Raji (cell line): ENCODE measurements around the gene RPL36AL.

Source experiments
- POLR2A ChIP-seq: IDR thresholded peaks from 2 replicates; pipeline ENCODE4 v1.6.1; 2011; ENCODE audit warnings: low read depth, low read length, control low read depth; ENCODE audit not compliant: insufficient read depth

RPL36AL gene

GRCh38 chr14:49593016-49593415, 27.4 kb downstream of the RPL36AL start:
- TF ChIP-seq POLR2A, result no peak

GRCh38 chr14:49589387-49589786, 31.0 kb downstream of the RPL36AL start:
- TF ChIP-seq POLR2A, result no peak

GRCh38 chr14:49586673-49587460, 33.6 kb downstream of the RPL36AL start:
- TF ChIP-seq POLR2A, result no peak

GRCh38 chr14:49585803-49586672, 34.4 kb downstream of the RPL36AL start, which contains the start of gene RPS29:
RPS29 (minus strand) TSS chr14:49586380; CDS start chr14:49586346, 34 bp downstream.
- peak; percentile 89 for TF ChIP-seq POLR2A

- no peak for TF ChIP-seq POLR2A
Measured at GRCh38 chr14:49584058-49584457, 36.4 kb downstream of the RPL36AL start.

GRCh38 chr14:49583629-49584028, 36.8 kb downstream of the RPL36AL start:
- TF ChIP-seq POLR2A, result no peak

GRCh38 chr14:49582113-49582977, 38.1 kb downstream of the RPL36AL start:
- 0 out of 2 replicates have a peak, but pooled peaks have one; percentile 9 for TF ChIP-seq POLR2A

- peak; percentile 6; the same call in 1 of the 2 replicates for TF ChIP-seq POLR2A
Measured at GRCh38 chr14:49581209-49582112, 39.0 kb downstream of the RPL36AL start.

GRCh38 chr14:49579841-49580240, 40.6 kb downstream of the RPL36AL start:
- TF ChIP-seq POLR2A, result no peak

GRCh38 chr14:49578141-49578540, 42.3 kb downstream of the RPL36AL start:
- TF ChIP-seq POLR2A, result no peak

- no peak for TF ChIP-seq POLR2A
Measured at GRCh38 chr14:49574038-49574437, 46.4 kb downstream of the RPL36AL start.

- TF ChIP-seq POLR2A, result no peak
Measured at GRCh38 chr14:49569281-49569680, 51.1 kb downstream of the RPL36AL start.
